ENCODE results near the gene LRRN2.

Gene LRRN2

GRCh38 chr1:204664384-204664651, 21.2 kb downstream of the LRRN2 start:
- no peak overlapping the region for H3K4me3 ChIP-seq (ENCODE audit: low read depth, low read length)
- DNase-seq (ENCODE audit: low read depth, low spot score) = no peak
- in situ Hi-C loops (cut with HindIII; ENCODE audit: low sequenced_read_pairs) = no loop called here
- TF ChIP-seq CTCF (IDR thresholded peaks at IDR 0.05; ENCODE audit: low read depth, low read length) = no peak

GRCh38 chr1:204663644-204664383, 21.7 kb downstream of the LRRN2 start:
- no peak for DNase-seq (ENCODE audit: low read depth, low spot score)
- H3K4me3 ChIP-seq (ENCODE audit: low read depth, low read length) = no peak overlapping the region
- TF ChIP-seq CTCF (IDR thresholded peaks at IDR 0.05; ENCODE audit: low read depth, low read length) = no peak
- in situ Hi-C loops (cut with HindIII; ENCODE audit: low sequenced_read_pairs) = no loop called here

GRCh38 chr1:204662530-204662929, 23.0 kb downstream of the LRRN2 start:
- no peak for DNase-seq (ENCODE audit: low read depth, low spot score)
- no peak for TF ChIP-seq CTCF (IDR thresholded peaks at IDR 0.05; ENCODE audit: low read depth, low read length)
- no peak overlapping the region for H3K4me3 ChIP-seq (ENCODE audit: low read depth, low read length)
- in situ Hi-C loops (cut with HindIII; ENCODE audit: low sequenced_read_pairs) = no loop called here

GRCh38 chr1:204660509-204660908, 25.0 kb downstream of the LRRN2 start:
- no peak for DNase-seq (ENCODE audit: low read depth, low spot score)
- TF ChIP-seq CTCF (IDR thresholded peaks at IDR 0.05; ENCODE audit: low read depth, low read length) = no peak
- in situ Hi-C loops (cut with HindIII; ENCODE audit: low sequenced_read_pairs) = no loop called here
- H3K4me3 ChIP-seq (ENCODE audit: low read depth, low read length) = no peak overlapping the region

- no peak overlapping the region for H3K4me3 ChIP-seq (ENCODE audit: low read depth, low read length)
- no peak for TF ChIP-seq CTCF (IDR thresholded peaks at IDR 0.05; ENCODE audit: low read depth, low read length)
- in situ Hi-C loops (cut with HindIII; ENCODE audit: low sequenced_read_pairs) = no loop called here
- no peak for DNase-seq (ENCODE audit: low read depth, low spot score)
These were observed 26.5 kb downstream of the LRRN2 start for GRCh38 chr1:204659056-204659455.

GRCh38 chr1:204658295-204658694, 27.2 kb downstream of the LRRN2 start:
- in situ Hi-C loops (cut with HindIII; ENCODE audit: low sequenced_read_pairs) = no loop called here

More at GRCh38 chr1:204658295-204658694, 27.2 kb downstream of the LRRN2 start:
- DNase-seq (ENCODE audit: low read depth, low spot score) = no peak
- TF ChIP-seq CTCF (IDR thresholded peaks at IDR 0.05; ENCODE audit: low read depth, low read length) = no peak
- H3K4me3 ChIP-seq (ENCODE audit: low read depth, low read length) = no peak overlapping the region

Data from astrocyte of the spinal cord (primary cell).